Measurements from ENCODE around the gene COL7A1.

DNA sequence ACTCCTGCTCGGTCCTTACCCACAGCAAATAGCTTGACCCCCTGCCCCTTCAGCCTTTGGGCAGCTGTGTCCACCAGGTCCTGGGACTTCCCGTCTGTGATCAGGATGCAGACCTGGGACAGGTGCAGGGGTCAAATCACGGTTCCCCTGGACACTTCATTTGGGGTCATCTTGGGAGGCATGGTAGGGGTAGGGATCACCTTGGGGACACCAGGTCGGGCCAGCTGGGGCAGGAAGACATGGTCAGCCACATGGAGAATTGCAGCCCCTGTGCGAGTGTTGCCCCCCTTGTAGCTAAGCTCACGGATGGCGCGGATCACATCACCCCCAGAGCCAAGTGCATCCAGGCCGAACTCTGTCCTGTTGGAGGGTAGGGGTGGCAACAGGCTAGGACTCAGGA is 1.8 kb downstream of the COL7A1 start:
- TF ChIP-seq, protein P1, sequence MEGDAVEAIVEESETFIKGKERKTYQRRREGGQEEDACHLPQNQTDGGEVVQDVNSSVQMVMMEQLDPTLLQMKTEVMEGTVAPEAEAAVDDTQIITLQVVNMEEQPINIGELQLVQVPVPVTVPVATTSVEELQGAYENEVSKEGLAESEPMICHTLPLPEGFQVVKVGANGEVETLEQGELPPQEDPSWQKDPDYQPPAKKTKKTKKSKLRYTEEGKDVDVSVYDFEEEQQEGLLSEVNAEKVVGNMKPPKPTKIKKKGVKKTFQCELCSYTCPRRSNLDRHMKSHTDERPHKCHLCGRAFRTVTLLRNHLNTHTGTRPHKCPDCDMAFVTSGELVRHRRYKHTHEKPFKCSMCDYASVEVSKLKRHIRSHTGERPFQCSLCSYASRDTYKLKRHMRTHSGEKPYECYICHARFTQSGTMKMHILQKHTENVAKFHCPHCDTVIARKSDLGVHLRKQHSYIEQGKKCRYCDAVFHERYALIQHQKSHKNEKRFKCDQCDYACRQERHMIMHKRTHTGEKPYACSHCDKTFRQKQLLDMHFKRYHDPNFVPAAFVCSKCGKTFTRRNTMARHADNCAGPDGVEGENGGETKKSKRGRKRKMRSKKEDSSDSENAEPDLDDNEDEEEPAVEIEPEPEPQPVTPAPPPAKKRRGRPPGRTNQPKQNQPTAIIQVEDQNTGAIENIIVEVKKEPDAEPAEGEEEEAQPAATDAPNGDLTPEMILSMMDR (IDR thresholded peaks at IDR 0.05; ENCODE audit: control extremely low read depth in 1 of 3, insufficient read depth in 1 of 3, low read depth in 1 of 3, low read length in 3 of 3) = no peak
- no peak for TF ChIP-seq POLR2A (IDR thresholded peaks at IDR 0.05; ENCODE audit: control extremely low read depth in 1 of 2, low read depth in 2 of 2, low read length in 2 of 2)

Data from H1 (cell line).